Smooth muscle cell of the umbilical artery (primary cell): Measurements from ENCODE around the gene SP100. TPM values are rescaled to one million over a fixed set of nuclear protein-coding genes. Genes with fewer than 3 reads are reported as not detected.

Experiments used
- total RNA-seq: library from RNA; depleted of rRNA; stranded (reverse); fragments of >200 nt; gene quantifications from 2 replicates; pipeline ENCODE4 v1.2.3, GENCODE V29; 2014

SP100 gene
- total RNA-seq = 86.1 and 146 TPM in 2 replicates

DNA sequence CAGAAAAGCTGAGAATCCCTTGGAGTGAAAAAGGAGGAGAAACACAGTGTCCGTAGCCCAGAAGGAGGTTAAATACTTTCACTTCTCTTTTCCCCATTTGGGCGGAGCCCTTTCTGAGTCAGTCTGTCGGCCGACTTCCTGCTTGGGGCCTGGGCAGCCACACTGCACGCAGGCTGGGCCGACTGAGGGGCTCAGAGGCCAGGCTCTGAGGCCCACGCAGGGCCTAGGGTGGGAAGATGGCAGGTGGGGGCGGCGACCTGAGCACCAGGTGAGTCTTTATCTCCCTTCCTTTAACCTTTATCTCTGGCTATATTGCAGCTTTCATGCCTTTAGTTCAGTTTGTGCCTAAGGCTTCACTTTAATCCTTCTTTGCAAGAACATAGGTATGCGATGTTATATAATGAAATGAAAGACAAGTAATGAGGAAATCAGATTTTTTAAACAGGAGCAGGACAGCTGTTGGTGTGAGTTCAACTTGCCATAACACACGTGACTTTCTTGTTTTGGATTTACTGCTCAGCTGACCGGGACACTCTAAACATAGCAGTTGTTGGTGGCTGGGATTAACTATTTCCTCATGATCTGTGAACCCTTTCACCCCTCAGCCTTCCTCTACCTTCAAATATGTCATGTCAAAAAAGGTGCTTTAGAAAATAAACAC is at the start of gene SP100:
Gene SP100, plus strand, starts transcription at position 141 of the 661 bp plus-strand sequence. Its CDS starts 96 bp downstream, at position 237.

Other genes with a start within 250 kb of the SP100 start
- gene SP110, start 196.2 kb upstream of the SP100 start, total RNA-seq = 4.8 and 8.0 TPM in 2 replicates
- under 0.01 and 2.0 TPM in 2 replicates for gene SP140, start 190.5 kb upstream of the SP100 start, total RNA-seq
- 6.8 and 14.3 TPM in 2 replicates for gene SP140L, start 89.0 kb upstream of the SP100 start, total RNA-seq